NCI-H2029 treated with DMSO at 0.1 percent for 48 hours (cell line): ENCODE results near the gene PRKCZ.
A peak's percentile ranks its signal among the peaks of the same experiment; 100 is the strongest.

Experiments used
- DNase-seq: peaks from one replicate; lab custom pipeline; 2025; lab: John Stamatoyannopoulos, UW

The PRKCZ gene

DNA sequence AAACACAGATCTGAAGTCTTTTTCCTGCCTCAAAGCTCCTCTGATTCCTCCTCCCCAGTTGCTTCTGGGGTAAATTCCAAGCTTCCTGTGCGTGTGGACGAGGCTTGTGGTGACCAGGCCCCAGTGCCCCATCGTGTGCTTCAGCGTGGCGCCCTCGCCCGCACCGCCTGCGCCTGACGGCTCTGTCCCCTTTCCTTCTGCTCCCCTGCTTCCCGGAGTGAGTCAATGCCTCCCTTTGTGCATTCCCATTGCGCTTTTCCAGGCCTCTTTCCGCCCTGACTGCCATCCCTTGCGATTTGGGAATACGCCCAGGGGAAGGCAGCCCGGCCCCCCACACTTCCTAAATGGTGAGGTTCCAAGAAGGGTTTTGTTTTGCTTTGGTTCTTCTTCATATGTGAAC, 108.1 kb downstream of the PRKCZ start:
- DNase-seq, result no peak

DNA sequence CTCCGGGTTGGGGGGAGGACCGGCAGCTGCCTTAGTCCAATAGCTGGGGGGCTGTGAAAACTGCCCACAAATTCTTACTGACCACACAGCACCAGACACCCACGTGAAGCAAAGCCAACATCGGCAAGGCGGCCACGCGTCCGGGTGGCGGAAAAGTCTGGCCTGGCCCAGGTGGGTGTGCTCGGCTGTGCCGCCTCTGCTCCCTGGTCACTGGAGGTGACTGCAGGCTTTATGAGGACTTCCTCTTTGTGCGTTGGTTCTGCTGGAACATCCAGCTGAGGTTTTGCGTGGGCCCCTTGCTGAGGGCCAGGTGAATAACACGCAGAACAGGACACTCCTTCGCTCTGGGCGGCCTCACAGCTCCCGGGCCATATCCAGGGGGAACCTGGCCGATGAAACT, 108.9 kb downstream of the PRKCZ start:
- DNase-seq, result no peak

DNA sequence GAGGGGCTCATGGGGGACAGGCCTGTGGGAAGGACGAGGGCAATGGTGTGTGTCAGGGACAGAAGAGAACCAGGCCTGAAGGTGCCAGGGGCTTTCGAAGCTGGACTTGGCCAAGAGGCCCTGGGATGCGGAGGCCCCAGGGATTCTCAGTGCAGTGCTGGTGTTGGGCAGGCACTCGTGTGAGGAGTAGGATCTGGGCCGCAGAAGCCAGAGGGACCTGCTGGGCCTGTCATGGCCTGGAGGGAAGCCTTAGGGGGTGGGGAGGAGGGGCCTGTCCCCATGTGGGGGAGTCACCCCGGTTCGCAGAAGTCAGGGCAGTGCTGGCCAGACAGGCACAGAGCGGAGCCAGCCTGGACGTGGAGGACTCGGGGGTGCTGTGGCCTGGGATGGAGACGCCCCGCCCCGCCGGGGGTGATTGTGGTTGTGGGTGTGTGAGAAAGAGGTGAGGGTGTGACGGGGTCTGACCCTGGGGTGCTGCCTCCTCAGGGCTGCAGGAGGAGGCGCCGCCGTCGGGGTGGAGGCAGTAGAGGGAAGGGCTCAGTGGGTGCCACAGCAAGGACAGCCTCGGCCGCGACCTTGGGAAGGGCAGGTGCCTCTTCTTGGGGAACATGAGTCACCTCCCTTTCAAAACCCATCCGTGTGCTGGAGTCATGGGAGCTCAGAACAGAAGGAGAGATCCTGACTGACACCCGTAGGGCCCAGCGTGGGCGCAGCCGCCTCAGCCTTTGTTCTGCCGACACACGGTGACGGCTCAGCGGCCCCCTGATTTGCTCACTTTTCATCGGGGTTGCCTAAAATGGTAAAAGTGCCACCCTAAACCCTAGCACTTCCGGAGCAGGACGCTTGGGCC, 110.5 kb downstream of the PRKCZ start:
- no peak for DNase-seq

DNA sequence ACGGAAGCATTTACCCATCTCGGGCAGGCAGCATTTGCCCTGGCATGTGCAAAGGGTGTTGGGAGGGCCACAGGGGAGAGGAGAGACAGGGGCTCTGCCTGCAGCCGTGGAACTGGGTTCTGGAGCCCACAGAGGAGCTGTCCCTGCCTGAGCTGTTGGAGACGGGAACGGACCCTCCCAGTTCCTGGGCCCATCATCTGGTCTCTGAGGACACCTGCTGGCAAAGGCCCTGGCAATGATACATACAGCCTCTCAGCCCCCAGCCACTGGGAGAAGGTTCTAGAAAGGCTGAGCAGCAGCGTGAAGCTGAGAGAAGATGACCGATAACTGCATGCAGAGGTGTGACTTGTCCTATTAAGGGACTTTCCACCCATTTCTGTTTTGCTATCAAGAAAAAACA, 113.0 kb downstream of the PRKCZ start:
- DNase-seq, result no peak

DNA sequence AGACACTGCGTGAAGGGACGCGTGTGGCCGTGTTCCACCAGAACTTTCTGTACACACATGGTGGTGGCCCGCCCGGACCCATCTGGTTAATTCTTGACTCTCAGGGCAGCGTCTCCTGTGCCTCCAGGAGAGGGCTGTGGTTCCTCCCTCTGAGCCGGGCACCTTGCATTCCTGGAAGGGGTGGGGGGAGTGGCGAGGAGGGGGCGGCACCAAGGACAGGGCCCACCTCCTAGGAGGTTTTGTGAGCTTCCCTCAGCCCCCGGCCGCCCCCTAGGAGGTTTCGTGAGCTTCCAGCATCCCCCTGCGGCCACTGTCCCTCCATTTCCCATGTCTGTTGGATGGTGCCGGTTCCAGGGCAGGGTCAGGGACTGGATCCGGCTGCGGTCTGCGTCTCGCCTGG, 115.4 kb downstream of the PRKCZ start:
- DNase-seq, result no peak

DNA sequence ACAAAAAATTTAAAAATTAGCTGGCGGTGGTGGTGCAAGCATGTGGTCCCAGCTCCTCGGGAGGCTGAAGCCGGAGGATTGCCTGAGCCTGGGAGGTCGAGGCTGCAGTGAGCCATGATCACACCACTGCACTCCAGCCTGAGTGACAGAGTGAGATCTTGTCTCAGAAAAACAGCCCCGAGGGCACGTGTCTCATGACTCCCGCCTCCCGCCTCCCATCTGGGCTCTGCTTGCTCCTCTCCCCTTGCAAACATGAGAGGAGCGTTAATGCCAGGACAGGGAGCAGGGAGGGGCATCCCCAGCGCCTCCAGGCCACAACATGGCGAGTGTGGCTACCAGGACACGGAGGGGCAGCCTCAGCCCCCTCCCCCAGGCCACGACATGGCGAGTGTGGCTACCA, 116.0 kb downstream of the PRKCZ start:
- no peak for DNase-seq

- DNase-seq, result no peak
Measured at GRCh38 chr1:2166695-2167094, 116.5 kb downstream of the PRKCZ start.

DNA sequence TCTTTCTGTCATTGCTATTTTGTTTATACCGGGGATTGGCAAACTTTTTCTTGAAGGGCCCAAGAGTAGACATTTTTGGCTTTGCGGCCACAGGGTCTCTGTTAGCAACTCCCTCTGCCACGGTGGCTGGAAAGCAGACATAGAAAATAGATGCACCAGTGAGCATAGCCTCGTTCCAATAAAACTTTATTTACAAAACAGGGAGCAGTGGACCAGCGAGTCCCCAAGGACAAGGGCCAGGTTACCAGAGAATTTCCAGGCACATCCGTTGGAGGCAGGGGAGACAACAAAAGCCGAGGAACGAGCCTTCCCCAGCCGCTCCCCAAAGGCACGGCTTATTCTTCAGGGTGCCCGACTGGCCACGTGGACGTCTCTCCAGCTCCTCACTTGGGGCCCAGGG, 117.9 kb downstream of the PRKCZ start:
- no peak for DNase-seq

DNA sequence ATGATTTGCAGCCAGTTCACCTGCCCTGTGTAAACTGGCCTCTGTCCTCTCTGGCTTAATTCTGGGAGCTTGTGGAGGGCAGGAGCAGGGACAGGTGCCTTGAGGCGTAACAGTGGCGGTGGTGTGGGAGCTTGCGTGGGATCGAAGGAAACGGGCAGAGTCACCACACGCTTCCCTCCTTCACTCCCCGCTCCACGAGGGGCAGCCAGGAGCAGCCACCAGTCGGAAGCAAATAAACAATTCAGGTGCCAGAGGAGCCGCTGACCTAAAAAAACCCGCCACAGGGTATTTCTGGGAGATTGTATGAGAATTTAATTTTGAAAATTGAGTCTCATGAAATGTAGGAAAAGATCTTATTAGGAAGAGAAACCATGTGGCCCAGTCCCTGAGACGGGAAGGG, 118.3 kb downstream of the PRKCZ start:
- no peak for DNase-seq

GRCh38 chr1:2169200-2169836, 119.1 kb downstream of the PRKCZ start:
- no peak for DNase-seq

GRCh38 chr1:2170211-2170610, 120.0 kb downstream of the PRKCZ start:
- no peak for DNase-seq

- DNase-seq, result no peak
Measured at GRCh38 chr1:2172012-2172411, 121.8 kb downstream of the PRKCZ start.

DNA sequence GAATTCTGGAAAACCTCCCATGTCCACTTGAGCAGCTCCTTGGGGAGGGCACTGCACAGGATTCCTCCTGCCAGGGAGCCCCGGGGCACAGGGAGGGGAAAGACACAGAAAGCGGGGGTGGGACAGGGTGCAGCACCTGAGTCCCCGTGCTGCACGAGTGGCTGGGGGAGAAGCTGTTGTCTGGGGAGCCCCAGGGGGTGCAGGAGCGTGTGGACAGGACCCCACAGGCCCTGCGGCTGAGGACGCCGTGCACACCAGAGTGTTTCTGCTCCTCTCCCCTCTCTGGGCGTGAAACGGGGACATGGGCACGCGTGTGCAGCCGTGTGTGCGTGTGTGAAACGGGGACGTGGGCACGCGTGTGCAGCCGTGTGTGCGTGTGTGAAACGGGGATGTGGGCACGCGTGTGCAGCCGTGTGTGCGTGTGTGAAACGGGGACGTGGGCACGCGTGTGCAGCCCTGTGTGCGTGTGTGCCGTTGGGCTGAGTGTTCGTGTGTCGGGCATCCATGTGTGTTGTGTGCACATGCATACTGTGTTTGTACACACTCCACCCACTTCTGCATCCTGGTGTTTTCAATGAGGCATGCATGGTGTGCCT, 122.4 kb downstream of the PRKCZ start:
- no peak for DNase-seq

- no peak for DNase-seq
Measured at GRCh38 chr1:2173546-2174347, 123.5 kb downstream of the PRKCZ start.

GRCh38 chr1:2174348-2175054, 124.3 kb downstream of the PRKCZ start:
- peak; percentile 1 for DNase-seq

DNA sequence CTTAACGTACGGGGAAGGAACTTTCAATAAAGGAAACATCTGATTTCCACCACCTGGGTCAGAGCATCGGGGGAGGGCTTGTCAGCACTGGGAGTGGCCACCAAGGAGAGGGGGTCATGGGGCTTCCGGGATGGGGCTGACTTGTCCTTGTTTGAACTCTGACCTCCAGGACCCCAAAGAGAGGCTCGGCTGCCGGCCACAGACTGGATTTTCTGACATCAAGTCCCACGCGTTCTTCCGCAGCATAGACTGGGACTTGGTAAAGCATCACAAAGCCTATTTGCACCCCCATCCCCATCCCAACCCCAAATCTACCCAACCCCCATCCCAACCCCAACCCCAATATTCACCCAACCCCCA, 124.8 kb downstream of the PRKCZ start:
- DNase-seq, result no peak

GRCh38 chr1:2175681-2176454, 125.7 kb downstream of the PRKCZ start:
- DNase-seq, result no peak

DNA sequence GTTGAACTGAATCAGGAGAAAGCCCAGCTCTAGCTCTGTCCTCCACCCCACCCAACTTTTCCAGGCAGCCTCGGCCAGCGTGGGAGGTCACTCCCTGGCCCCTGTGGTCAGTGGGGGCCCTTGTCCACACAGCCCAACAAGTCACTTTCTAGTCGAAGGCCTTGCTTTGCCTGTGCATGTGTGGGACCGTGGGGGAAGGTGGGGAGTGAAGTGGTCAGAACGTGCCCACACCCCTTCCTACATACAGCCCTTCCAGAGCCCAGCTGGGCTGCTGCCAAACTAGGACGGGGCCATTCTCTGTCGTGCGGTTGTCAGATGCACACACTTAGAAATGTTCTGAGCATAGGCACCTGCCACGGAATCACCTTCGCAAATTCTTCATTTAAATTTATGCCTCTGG, 126.4 kb downstream of the PRKCZ start:
- DNase-seq, result no peak

GRCh38 chr1:2177541-2177940, 127.3 kb downstream of the PRKCZ start:
- DNase-seq, result no peak

DNA sequence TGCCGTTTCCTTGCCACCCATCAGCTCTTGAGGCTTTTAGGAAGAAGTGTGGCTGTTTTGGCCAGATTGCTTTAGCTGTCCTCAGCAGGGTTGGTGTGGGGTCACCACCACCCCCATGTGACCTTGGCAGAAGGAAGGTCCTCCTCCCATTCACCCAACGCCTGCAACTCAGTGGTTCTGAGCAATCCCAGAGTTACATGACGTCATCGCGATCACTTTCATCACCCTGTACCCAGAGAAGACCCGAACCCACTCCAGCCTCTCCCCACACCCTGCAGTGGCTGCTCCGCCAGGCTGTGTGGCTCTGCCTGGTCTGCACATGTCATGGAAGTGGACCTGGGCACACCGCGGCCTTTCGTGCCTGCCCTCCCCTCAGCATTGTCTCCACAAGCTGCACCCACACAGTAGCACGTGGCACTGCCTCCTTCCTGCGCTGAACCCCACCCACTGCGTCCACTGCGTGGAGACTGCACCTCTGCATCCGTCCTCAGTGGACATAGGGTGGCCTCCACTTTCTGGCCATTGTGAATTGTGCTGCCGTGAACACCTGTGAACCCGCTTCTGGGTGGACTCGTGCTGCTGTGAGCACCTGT, 127.8 kb downstream of the PRKCZ start:
- DNase-seq, result no peak

DNA sequence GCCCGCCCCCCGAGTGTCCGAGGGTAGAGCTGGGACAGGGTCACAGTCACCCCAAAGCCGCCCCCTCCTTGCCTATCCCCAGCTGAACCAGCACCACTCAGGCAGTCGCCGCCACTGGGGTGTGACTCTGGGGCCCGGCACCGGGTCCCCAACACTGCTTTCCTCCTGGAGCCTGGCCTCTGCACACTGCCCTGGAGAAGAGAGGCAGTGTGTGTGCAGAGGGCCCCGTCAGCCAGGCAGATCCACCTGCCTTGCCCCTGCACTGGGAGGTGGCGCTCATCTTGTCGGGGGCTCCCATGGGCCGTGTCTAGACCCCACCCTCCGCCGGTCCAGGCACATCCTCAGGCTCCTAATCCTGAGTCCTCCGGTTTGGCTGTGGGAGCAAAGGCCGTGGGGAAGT, 128.7 kb downstream of the PRKCZ start:
- no peak for DNase-seq
